WTC11 (cell line): ENCODE data around the gene CCL7. TPM values are rescaled to one million over a fixed set of nuclear protein-coding genes. Genes with fewer than 3 reads are reported as not detected.

ENCODE experiments used
- ATAC-seq: fragments of 200-7000 bp; cut with Tn5 transposase; 2 replicates; pipeline ENCODE4 v1.10.0; 2021; ENCODE audit warnings: mild to moderate bottlenecking, moderate library complexity
- CTCF ChIA-PET: fragments of 300-600 bp; sonication (Branson Sonifier 250); formaldehyde crosslinking; loops from one replicate; lab custom pipeline; 2021; ENCODE audit warnings: antibody characterized with exemption; lab: Charles Lee
- POLR2A ChIA-PET: fragments of 350-600 bp; sonication (Branson Sonifier 250); formaldehyde crosslinking; loops from one replicate; lab custom pipeline; 2021; ENCODE audit warnings: antibody characterized with exemption; lab: Charles Lee
- DNase-seq: peaks from one replicate; pipeline ENCODE4 v3.0.0; 2021; ENCODE audit warnings: low spot score
- H3K27ac Mint-ChIP-seq: 2 replicates; pipeline ENCODE4 v1.8.0; 2021; ENCODE audit warnings: mixed read lengths
- H3K27me3 Mint-ChIP-seq: 2 replicates; pipeline ENCODE4 v1.8.0; 2021; ENCODE audit warnings: low read depth, mild to moderate bottlenecking, moderate library complexity, mixed read lengths
- H3K36me3 Mint-ChIP-seq: 2 replicates; pipeline ENCODE4 v1.8.0; 2021; ENCODE audit warnings: mixed read lengths
- H3K4me1 Mint-ChIP-seq: 2 replicates; pipeline ENCODE4 v1.8.0; 2022; ENCODE audit warnings: mixed read lengths
- H3K4me3 Mint-ChIP-seq: 2 replicates; pipeline ENCODE4 v1.8.0; 2021; ENCODE audit warnings: mild to moderate bottlenecking, moderate library complexity, mixed read lengths
- H3K9me3 Mint-ChIP-seq: 2 replicates; pipeline ENCODE4 v1.8.0; 2021; ENCODE audit warnings: mixed read lengths
- ATF1 ChIP-seq: sonication (generic); formaldehyde crosslinking; IDR thresholded peaks from 2 replicates; pipeline ENCODE4 v1.8.1; 2023; ENCODE audit warnings: mild to moderate bottlenecking, moderate library complexity, missing genetic modification reagents
- CREB1 ChIP-seq: sonication (generic); formaldehyde crosslinking; IDR thresholded peaks from 2 replicates; pipeline ENCODE4 v1.8.0; 2023; ENCODE audit warnings: mild to moderate bottlenecking, missing genetic modification reagents
- E2F5 ChIP-seq: sonication (generic); formaldehyde crosslinking; IDR thresholded peaks from 2 replicates; pipeline ENCODE4 v1.8.1; 2022; ENCODE audit warnings: mild to moderate bottlenecking, moderate library complexity, missing genetic modification reagents
- ELF4 ChIP-seq: sonication (generic); formaldehyde crosslinking; IDR thresholded peaks from 2 replicates; pipeline ENCODE4 v1.8.1; 2022; ENCODE audit warnings: low read depth, mild to moderate bottlenecking, moderate library complexity, missing genetic modification reagents
- EMX1 ChIP-seq: fragments of 250-450 bp; sonication (Bioruptor Pico); IDR thresholded peaks from 2 replicates; pipeline ENCODE4 v1.8.0; 2021; ENCODE audit warnings: mild to moderate bottlenecking
- ESRRA ChIP-seq: sonication (generic); formaldehyde crosslinking; IDR thresholded peaks from 2 replicates; pipeline ENCODE4 v1.8.1; 2022; ENCODE audit warnings: mild to moderate bottlenecking, missing genetic modification reagents, borderline replicate concordance
- FOXK1 ChIP-seq: sonication (generic); formaldehyde crosslinking; IDR thresholded peaks from 2 replicates; pipeline ENCODE4 v1.8.0; 2022; ENCODE audit warnings: mild to moderate bottlenecking, moderate library complexity, missing genetic modification reagents
- GABPB1 ChIP-seq: sonication (generic); formaldehyde crosslinking; IDR thresholded peaks from 2 replicates; pipeline ENCODE4 v1.8.1; 2023; ENCODE audit warnings: mild to moderate bottlenecking, missing genetic modification reagents
- HMGA2 ChIP-seq: fragments of 250-450 bp; sonication (Bioruptor Pico); IDR thresholded peaks from 2 replicates; pipeline ENCODE4 v1.4.0; 2021; ENCODE audit warnings: mild to moderate bottlenecking, moderate library complexity
- IRF1 ChIP-seq: sonication (generic); formaldehyde crosslinking; IDR thresholded peaks from 2 replicates; pipeline ENCODE4 v1.8.0; 2023; ENCODE audit warnings: missing genetic modification reagents
- IRF2 ChIP-seq: sonication (generic); formaldehyde crosslinking; IDR thresholded peaks from 2 replicates; pipeline ENCODE4 v1.8.0; 2022; ENCODE audit warnings: low read depth, missing genetic modification reagents, borderline replicate concordance
- KAT7 ChIP-seq: sonication (generic); formaldehyde crosslinking; IDR thresholded peaks from 2 replicates; pipeline ENCODE4 v1.8.1; 2023; ENCODE audit warnings: missing genetic modification reagents, mild to moderate bottlenecking, borderline replicate concordance
- MAX ChIP-seq: sonication (generic); formaldehyde crosslinking; IDR thresholded peaks from 2 replicates; pipeline ENCODE4 v1.8.0; 2022; ENCODE audit warnings: mild to moderate bottlenecking, missing genetic modification reagents
- MLX ChIP-seq: sonication (generic); formaldehyde crosslinking; IDR thresholded peaks from 2 replicates; pipeline ENCODE4 v1.8.1; 2023; ENCODE audit warnings: mild to moderate bottlenecking, missing genetic modification reagents, moderate library complexity
- MXD4 ChIP-seq: fragments of 250-450 bp; sonication (Bioruptor Pico); IDR thresholded peaks from 2 replicates; pipeline ENCODE4 v1.8.0; 2021; ENCODE audit warnings: mild to moderate bottlenecking, moderate library complexity, borderline replicate concordance
- MYBL2 ChIP-seq: sonication (generic); formaldehyde crosslinking; IDR thresholded peaks from 2 replicates; pipeline ENCODE4 v1.8.1; 2023; ENCODE audit warnings: mild to moderate bottlenecking, moderate library complexity, missing genetic modification reagents
- NFATC4 ChIP-seq: fragments of 250-450 bp; sonication (Bioruptor Pico); IDR thresholded peaks from 2 replicates; pipeline ENCODE4 v1.9.0; 2021; ENCODE audit warnings: mild to moderate bottlenecking
- NR2C2 ChIP-seq: sonication (generic); formaldehyde crosslinking; IDR thresholded peaks from 2 replicates; pipeline ENCODE4 v1.8.0; 2022; ENCODE audit warnings: mild to moderate bottlenecking, missing genetic modification reagents
- NR3C1 ChIP-seq: sonication (generic); formaldehyde crosslinking; conservative IDR thresholded peaks from 2 replicates; pipeline ENCODE4 v1.8.1; 2023; ENCODE audit warnings: low read depth, mild to moderate bottlenecking, missing genetic modification reagents
- SMAD4 ChIP-seq: sonication (generic); formaldehyde crosslinking; IDR thresholded peaks from 2 replicates; pipeline ENCODE4 v1.8.0; 2022; ENCODE audit warnings: mild to moderate bottlenecking, missing genetic modification reagents
- TEAD1 ChIP-seq: sonication (generic); formaldehyde crosslinking; IDR thresholded peaks from 2 replicates; pipeline ENCODE4 v1.8.0; 2022; ENCODE audit warnings: mild to moderate bottlenecking, missing genetic modification reagents
- TP53 ChIP-seq: sonication (generic); formaldehyde crosslinking; IDR thresholded peaks from 2 replicates; pipeline ENCODE4 v1.8.1; 2023; ENCODE audit warnings: mild to moderate bottlenecking, missing genetic modification reagents
- ZBTB43 ChIP-seq: sonication (generic); formaldehyde crosslinking; IDR thresholded peaks from 2 replicates; pipeline ENCODE4 v1.8.1; 2023; ENCODE audit warnings: mild to moderate bottlenecking, missing genetic modification reagents
- ZNF263 ChIP-seq: sonication (generic); formaldehyde crosslinking; IDR thresholded peaks from 2 replicates; pipeline ENCODE4 v1.8.1; 2022; ENCODE audit warnings: low read depth, mild to moderate bottlenecking, moderate library complexity, missing genetic modification reagents
- total RNA-seq: library from RNA; stranded (reverse); gene quantifications from 3 replicates; pipeline ENCODE4 v1.2.3, GENCODE V29; 2021
- TF ChIP-seq, protein P1 (sequence below): sonication (generic); formaldehyde crosslinking; IDR thresholded peaks from 2 replicates; pipeline ENCODE4 v1.8.0; 2022; ENCODE audit warnings: mild to moderate bottlenecking, missing genetic modification reagents
- TF ChIP-seq, protein P2 (sequence below): fragments of 250-450 bp; sonication (Bioruptor Pico); IDR thresholded peaks from 2 replicates; pipeline ENCODE4 v1.9.0; 2021; ENCODE audit warnings: moderate library complexity, mild to moderate bottlenecking, inconsistent platforms, borderline replicate concordance

CCL7 gene
- total RNA-seq, 1 experiment from 2014 or later = not detected

DNA sequence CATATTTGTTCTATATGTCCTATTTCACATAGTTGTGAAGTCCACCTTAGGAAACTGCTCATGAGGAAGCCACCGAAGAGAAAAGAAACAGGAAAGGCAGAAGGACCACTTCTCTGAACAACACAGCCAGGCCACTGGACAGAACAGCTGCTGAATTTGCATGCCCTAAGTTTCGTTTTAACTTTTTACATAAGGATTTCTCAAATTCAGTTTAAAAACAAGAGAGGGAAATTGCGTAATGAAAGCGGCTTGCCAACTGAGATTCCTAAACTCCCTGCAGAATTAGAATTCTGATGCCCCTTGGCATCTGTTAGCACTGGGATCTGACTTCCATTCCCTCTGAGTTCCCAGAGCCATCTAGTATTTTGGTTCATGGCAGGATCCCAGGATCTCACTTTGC lies 44.3 kb downstream of the CCL7 start:
- Mint-ChIP-seq H3K4me3 (no peak overlapping the region), H3K36me3 (no peaks in the 10 kb centered on the region), H3K9me3 (no peaks in the 10 kb centered on the region)
- POLR2A ChIA-PET = no interaction called here
- CTCF ChIA-PET = no interaction called here
- no peak for TF ChIP-seq EMX1 (CRISPR knock-in tag)
- no peak for TF ChIP-seq NR3C1
- no peak for TF ChIP-seq MXD4 (CRISPR knock-in tag)
- TF ChIP-seq TP53 = no peak
- no peak for TF ChIP-seq MAX (CRISPR knock-in tag)
- TF ChIP-seq NR2C2 (CRISPR knock-in tag) = no peak
- no peak for TF ChIP-seq ELF4 (CRISPR knock-in tag)
- TF ChIP-seq HMGA2 (CRISPR knock-in tag) = no peak
- TF ChIP-seq KAT7 = no peak
- no peak for TF ChIP-seq MLX
- TF ChIP-seq ESRRA = no peak
- no peak for TF ChIP-seq FOXK1 (CRISPR knock-in tag)
- no peak for TF ChIP-seq GABPB1 (CRISPR knock-in tag)
- TF ChIP-seq ZNF263 = no peak
- no peak for TF ChIP-seq MYBL2 (CRISPR knock-in tag)
- TF ChIP-seq, protein P1, sequence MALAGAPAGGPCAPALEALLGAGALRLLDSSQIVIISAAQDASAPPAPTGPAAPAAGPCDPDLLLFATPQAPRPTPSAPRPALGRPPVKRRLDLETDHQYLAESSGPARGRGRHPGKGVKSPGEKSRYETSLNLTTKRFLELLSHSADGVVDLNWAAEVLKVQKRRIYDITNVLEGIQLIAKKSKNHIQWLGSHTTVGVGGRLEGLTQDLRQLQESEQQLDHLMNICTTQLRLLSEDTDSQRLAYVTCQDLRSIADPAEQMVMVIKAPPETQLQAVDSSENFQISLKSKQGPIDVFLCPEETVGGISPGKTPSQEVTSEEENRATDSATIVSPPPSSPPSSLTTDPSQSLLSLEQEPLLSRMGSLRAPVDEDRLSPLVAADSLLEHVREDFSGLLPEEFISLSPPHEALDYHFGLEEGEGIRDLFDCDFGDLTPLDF (CRISPR knock-in tag) = no peak
- TF ChIP-seq IRF1 = no peak
- TF ChIP-seq ZBTB43 (CRISPR knock-in tag) = no peak
- TF ChIP-seq, all 79 proteins: peak for 0
- no peaks in the 10 kb centered on the region; the same call in 1 of the 2 replicates for H3K4me1 Mint-ChIP-seq
- no peak for ATAC-seq
- DNase-seq = no peak
- no peak overlapping the region for H3K27ac Mint-ChIP-seq
- peaks cover 18% of the 10 kb centered on the region for H3K27me3 Mint-ChIP-seq

DNA sequence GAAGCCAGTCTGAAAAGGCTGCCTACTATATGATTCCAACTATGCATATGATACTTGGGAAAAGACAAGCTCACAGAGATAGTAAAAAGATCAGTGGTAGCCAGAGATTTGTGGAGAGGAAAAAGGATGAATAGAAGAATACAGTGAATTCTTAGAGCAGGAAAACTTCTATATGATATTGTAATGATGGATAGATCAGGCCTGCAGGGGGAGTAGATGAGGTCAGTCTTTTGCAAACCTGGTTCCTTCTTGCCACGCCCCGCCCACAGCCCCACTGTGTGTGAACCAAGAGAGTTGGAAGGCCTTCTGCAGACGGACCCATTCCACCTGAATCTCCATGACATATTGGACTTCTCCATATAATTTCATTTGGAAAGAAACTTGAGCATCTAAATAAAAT lies 48.5 kb downstream of the CCL7 start:
- ATAC-seq = peak; percentile 85
- no peak for TF ChIP-seq ZBTB43 (CRISPR knock-in tag)
- TF ChIP-seq E2F5 (CRISPR knock-in tag) = no peak
- TF ChIP-seq IRF2 (CRISPR knock-in tag) = no peak
- TF ChIP-seq ESRRA = no peak
- TF ChIP-seq SMAD4 (CRISPR knock-in tag) = no peak
- no peak for TF ChIP-seq NFATC4 (CRISPR knock-in tag)
- TF ChIP-seq, protein P2, sequence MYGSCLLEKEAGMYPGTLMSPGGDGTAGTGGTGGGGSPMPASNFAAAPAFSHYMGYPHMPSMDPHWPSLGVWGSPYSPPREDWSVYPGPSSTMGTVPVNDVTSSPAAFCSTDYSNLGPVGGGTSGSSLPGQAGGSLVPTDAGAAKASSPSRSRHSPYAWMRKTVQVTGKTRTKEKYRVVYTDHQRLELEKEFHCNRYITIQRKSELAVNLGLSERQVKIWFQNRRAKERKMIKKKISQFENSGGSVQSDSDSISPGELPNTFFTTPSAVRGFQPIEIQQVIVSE = no peak
- TF ChIP-seq ATF1 (CRISPR knock-in tag) = no peak
- no peak for TF ChIP-seq CREB1 (CRISPR knock-in tag)
- no peak for TF ChIP-seq TEAD1
- ChIA-PET CTCF (interaction anchor here (0.7 to 8.0 kb wide), 3 partner anchors 12 to 161 kb away, joined by 3 to 78 read pairs (median 3); no protein-coding TSS in a partner anchor), POLR2A (no interaction called here)
- H3K27ac Mint-ChIP-seq = no peak overlapping the region
- H3K27me3 Mint-ChIP-seq = peaks cover 14% of the 10 kb centered on the region
- H3K4me1 Mint-ChIP-seq = no peaks in the 10 kb centered on the region; the same call in 1 of the 2 replicates
- peak; percentile 63 for DNase-seq
- no peak overlapping the region for H3K4me3 Mint-ChIP-seq
- H3K9me3 Mint-ChIP-seq = no peaks in the 10 kb centered on the region
- H3K36me3 Mint-ChIP-seq = no peaks in the 10 kb centered on the region
